Measurements from ENCODE around the gene TFPI2.
A peak's percentile ranks its signal among the peaks of the same experiment; 100 is the strongest.

Gene TFPI2

GRCh38 chr7:93890041-93890463, 501 bp downstream of the TFPI2 start:
- no peak for DNase-seq (ENCODE audit: low read depth)

GRCh38 chr7:93889261-93889660, 1.3 kb downstream of the TFPI2 start:
- no peak for DNase-seq (ENCODE audit: low read depth)
- H3K4me3 ChIP-seq (ENCODE audit: control insufficient read depth, low read depth, low read length), result no peak overlapping the region
- no peak for TF ChIP-seq CTCF (IDR thresholded peaks at IDR 0.05; ENCODE audit: control insufficient read depth, insufficient read depth, low read depth, low read length, missing control alignments)

More at GRCh38 chr7:93890041-93890463, 501 bp downstream of the TFPI2 start:
- peak; percentile 10 for TF ChIP-seq CTCF (IDR thresholded peaks at IDR 0.05; ENCODE audit: control insufficient read depth, insufficient read depth, low read depth, low read length, missing control alignments)
- peak overlapping the region; percentile 45 for H3K4me3 ChIP-seq (ENCODE audit: control insufficient read depth, low read depth, low read length)

GRCh38 chr7:93884541-93884940, 6.0 kb downstream of the TFPI2 start:
- DNase-seq (ENCODE audit: low read depth), result no peak
- no peak for TF ChIP-seq CTCF (IDR thresholded peaks at IDR 0.05; ENCODE audit: control insufficient read depth, insufficient read depth, low read depth, low read length, missing control alignments)
- H3K4me3 ChIP-seq (ENCODE audit: control insufficient read depth, low read depth, low read length), result no peak overlapping the region

GRCh38 chr7:93883917-93884345, 6.6 kb downstream of the TFPI2 start:
- DNase-seq (ENCODE audit: low read depth), result no peak
- no peak for TF ChIP-seq CTCF (IDR thresholded peaks at IDR 0.05; ENCODE audit: control insufficient read depth, insufficient read depth, low read depth, low read length, missing control alignments)
- H3K4me3 ChIP-seq (ENCODE audit: control insufficient read depth, low read depth, low read length), result no peak overlapping the region

GRCh38 chr7:93883078-93883916, 7.3 kb downstream of the TFPI2 start:
- no peak for DNase-seq (ENCODE audit: low read depth)
- H3K4me3 ChIP-seq (ENCODE audit: control insufficient read depth, low read depth, low read length), result no peak overlapping the region
- TF ChIP-seq CTCF (IDR thresholded peaks at IDR 0.05; ENCODE audit: control insufficient read depth, insufficient read depth, low read depth, low read length, missing control alignments), result no peak

GRCh38 chr7:93882468-93882867, 8.1 kb downstream of the TFPI2 start:
- TF ChIP-seq CTCF (IDR thresholded peaks at IDR 0.05; ENCODE audit: control insufficient read depth, insufficient read depth, low read depth, low read length, missing control alignments), result no peak
- no peak overlapping the region for H3K4me3 ChIP-seq (ENCODE audit: control insufficient read depth, low read depth, low read length)
- no peak for DNase-seq (ENCODE audit: low read depth)

Measured in AG09309 (cell line).